Endothelial cell (in vitro differentiated cells): ENCODE results near the gene MYO10. TPM values are rescaled to one million over a fixed set of nuclear protein-coding genes. Genes with fewer than 3 reads are reported as not detected.
A peak's percentile ranks its signal among the peaks of the same experiment; 100 is the strongest.

ENCODE experiments used
- DNase-seq: peaks from one replicate; pipeline ENCODE4 v3.0.0; 2021; ENCODE audit warnings: low spot score
- H3K27ac Mint-ChIP-seq: one replicate; pipeline ENCODE4 v1.8.0; 2021; ENCODE audit warnings: mixed read lengths, inconsistent platforms; ENCODE audit not compliant: unreplicated experiment
- H3K27me3 Mint-ChIP-seq: one replicate; pipeline ENCODE4 v1.8.0; 2021; ENCODE audit warnings: mild to moderate bottlenecking, moderate library complexity, mixed read lengths, inconsistent platforms; ENCODE audit not compliant: unreplicated experiment
- H3K36me3 Mint-ChIP-seq: one replicate; pipeline ENCODE4 v1.8.0; 2021; ENCODE audit warnings: mild to moderate bottlenecking, low read depth, mixed read lengths, inconsistent platforms; ENCODE audit not compliant: unreplicated experiment
- H3K4me1 Mint-ChIP-seq: one replicate; pipeline ENCODE4 v1.8.0; 2021; ENCODE audit warnings: mild to moderate bottlenecking, mixed read lengths, inconsistent platforms; ENCODE audit not compliant: unreplicated experiment
- H3K4me3 Mint-ChIP-seq: one replicate; pipeline ENCODE4 v1.8.0; 2021; ENCODE audit warnings: mild to moderate bottlenecking, mixed read lengths, inconsistent platforms; ENCODE audit not compliant: unreplicated experiment
- H3K9me3 Mint-ChIP-seq: one replicate; pipeline ENCODE4 v1.8.0; 2021; ENCODE audit warnings: mixed read lengths, inconsistent platforms; ENCODE audit not compliant: unreplicated experiment
- total RNA-seq: library from RNA; stranded (reverse); fragmentation: NEBNext Ultra II Directional; extraction: Animal tissue kit (Norgen Biotek cat#: 25700); gene quantifications from one replicate; pipeline ENCODE4 v1.2.1, GENCODE V29; 2021; ENCODE audit not compliant: unreplicated experiment
- TF ChIP-seq, protein P1 (sequence below): fragments of 200-600 bp; sonication (generic); IDR thresholded peaks from one replicate; pipeline ENCODE4 v1.5.0; 2021; ENCODE audit warnings: antibody characterized with exemption; ENCODE audit not compliant: unreplicated experiment

Gene MYO10
- total RNA-seq, 1 donor from 2014 or later = 132 TPM

DNA sequence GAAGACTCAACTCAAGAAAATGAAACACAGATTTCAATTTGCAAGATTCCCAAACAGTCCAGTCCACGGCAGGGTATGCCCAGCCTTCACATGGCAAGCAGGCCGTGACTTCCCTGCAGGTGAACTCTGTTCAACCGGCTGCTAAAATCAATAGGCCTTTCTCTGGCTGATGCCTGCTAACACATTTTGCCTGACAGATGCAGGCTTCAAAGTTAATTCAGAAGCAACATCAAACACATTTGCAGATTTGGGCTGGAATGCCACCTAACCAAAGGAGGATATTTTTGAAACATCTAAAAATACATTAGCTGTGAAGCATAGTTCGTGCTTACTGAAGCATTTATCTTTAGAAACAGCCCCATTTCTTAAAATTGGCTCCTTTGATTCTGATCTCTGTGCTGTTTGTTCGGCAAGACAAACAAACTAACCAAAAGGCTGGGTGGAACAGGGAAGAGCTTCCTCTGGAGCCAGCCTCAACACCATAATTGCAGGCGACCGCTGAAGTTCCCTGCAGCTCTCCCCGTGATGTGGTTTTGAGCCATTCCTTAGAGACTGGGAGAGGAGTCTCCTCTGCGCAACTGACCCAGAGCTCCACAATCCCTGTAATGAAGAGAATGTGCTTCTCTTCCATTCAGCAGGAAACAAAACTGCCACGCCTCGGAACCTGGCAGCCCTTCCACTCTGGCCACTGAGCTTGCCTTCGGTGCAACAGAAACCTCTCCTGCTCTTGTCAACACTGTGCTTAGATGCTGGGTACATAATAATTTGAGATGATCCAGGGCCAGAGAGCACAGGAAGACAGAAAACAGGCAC, 126.5 kb downstream of the MYO10 start:
- peaks cover 9% of the 10 kb centered on the region for H3K36me3 Mint-ChIP-seq
- no peak overlapping the region for H3K27ac Mint-ChIP-seq
- no peaks in the 10 kb centered on the region for H3K9me3 Mint-ChIP-seq
- no peak overlapping the region for H3K4me3 Mint-ChIP-seq
- TF ChIP-seq, protein P1, sequence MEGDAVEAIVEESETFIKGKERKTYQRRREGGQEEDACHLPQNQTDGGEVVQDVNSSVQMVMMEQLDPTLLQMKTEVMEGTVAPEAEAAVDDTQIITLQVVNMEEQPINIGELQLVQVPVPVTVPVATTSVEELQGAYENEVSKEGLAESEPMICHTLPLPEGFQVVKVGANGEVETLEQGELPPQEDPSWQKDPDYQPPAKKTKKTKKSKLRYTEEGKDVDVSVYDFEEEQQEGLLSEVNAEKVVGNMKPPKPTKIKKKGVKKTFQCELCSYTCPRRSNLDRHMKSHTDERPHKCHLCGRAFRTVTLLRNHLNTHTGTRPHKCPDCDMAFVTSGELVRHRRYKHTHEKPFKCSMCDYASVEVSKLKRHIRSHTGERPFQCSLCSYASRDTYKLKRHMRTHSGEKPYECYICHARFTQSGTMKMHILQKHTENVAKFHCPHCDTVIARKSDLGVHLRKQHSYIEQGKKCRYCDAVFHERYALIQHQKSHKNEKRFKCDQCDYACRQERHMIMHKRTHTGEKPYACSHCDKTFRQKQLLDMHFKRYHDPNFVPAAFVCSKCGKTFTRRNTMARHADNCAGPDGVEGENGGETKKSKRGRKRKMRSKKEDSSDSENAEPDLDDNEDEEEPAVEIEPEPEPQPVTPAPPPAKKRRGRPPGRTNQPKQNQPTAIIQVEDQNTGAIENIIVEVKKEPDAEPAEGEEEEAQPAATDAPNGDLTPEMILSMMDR = no peak
- no peak for DNase-seq
- H3K4me1 Mint-ChIP-seq = peaks cover 46% of the 10 kb centered on the region
- peaks cover 14% of the 10 kb centered on the region for H3K27me3 Mint-ChIP-seq

DNA sequence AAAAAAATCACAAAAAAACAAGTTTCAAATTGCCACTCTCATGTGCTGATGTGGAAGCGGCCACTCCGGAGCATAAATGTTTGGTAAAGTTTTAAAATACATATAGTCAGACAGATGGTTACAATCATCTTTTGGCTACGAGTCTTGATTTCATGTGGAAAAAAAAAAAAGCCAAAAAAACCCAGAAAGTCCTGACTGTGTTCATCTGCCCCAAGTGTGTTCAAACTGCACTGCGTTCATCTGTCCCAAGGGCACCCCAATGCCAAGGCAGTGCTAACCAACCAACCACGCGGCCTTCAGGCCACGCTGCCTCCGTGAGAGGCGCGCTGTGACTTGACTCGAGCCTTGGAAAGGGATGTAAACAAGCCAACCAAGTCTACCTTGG, 127.1 kb downstream of the MYO10 start:
- Mint-ChIP-seq H3K36me3 (peaks cover 9% of the 10 kb centered on the region), H3K4me1 (peaks cover 50% of the 10 kb centered on the region), H3K27me3 (peaks cover 12% of the 10 kb centered on the region), H3K4me3 (no peak overlapping the region), H3K9me3 (no peaks in the 10 kb centered on the region), H3K27ac (peak overlapping the region; percentile 28)
- DNase-seq = no peak
- TF ChIP-seq, protein P1 = no peak

DNA sequence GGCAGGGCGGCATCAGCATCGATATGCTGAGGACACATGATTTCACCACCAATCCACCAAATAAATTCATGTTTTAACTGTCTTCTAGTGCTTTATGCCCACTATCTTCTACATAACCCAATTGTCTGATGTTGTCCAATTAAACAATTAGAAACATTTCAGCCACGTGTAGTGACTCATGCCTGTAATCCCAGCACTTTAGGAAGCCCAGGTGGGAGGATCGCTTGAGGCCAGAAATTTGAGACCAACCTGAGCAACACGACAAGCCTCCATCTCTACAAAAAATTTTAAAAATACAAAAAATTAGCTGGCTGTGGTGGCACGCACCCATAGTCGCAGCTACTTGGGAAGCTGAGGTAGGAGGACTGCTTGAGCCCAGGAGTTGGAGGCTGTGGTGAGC, 128.1 kb downstream of the MYO10 start:
- DNase-seq = no peak
- Mint-ChIP-seq H3K27me3 (peaks cover 12% of the 10 kb centered on the region), H3K27ac (peak overlapping the region; percentile 4), H3K4me3 (no peak overlapping the region), H3K36me3 (peaks cover 9% of the 10 kb centered on the region), H3K9me3 (no peaks in the 10 kb centered on the region), H3K4me1 (peaks cover 45% of the 10 kb centered on the region)
- TF ChIP-seq, protein P1 = no peak

- Mint-ChIP-seq H3K4me3 (no peak overlapping the region), H3K9me3 (no peaks in the 10 kb centered on the region), H3K27me3 (peaks cover 12% of the 10 kb centered on the region), H3K27ac (peak overlapping the region; percentile 4), H3K4me1 (peaks cover 40% of the 10 kb centered on the region), H3K36me3 (peaks cover 9% of the 10 kb centered on the region)
- no peak for DNase-seq
- TF ChIP-seq, protein P1 = no peak
Observed at GRCh38 chr5:16807547-16807864, 128.6 kb downstream of the MYO10 start.

DNA sequence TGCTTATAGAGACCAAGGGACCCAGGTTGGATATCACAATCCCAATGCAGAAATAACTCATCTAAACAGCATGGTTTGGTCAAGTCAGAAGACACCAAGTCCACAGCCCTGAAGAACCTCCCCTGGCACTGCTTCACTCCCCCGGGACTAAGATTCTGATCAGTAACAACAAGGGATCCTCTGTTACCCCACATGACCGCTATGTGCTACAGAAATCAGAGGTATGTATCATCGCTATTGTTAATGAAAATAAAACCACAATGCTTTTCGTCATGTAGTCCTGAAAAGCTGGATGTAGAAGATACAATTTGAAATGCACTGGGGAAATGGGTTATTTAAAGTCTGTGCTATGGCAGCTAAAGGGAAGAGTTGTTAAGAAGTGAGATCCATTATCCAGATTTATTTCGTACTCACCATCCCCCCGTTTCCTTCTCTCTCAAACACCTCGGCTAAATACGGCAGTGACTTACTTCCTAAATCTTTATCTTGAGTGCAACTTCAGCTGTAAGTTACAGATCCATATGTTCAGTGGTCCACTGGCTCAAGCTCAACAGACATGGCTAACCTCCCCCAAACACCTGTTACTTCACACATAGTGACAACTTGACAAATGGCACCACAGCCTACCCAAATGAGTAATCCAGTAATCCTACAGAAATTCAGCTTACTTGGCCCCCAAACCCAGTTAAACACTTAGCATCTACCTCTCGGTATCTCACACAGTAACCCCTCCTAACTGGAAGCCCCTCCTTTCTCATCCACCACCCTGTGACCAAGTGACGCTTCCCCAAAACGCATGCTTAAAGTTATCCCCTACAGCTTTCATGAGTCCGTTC, 129.2 kb downstream of the MYO10 start:
- Mint-ChIP-seq H3K4me1 (peaks cover 34% of the 10 kb centered on the region), H3K9me3 (no peaks in the 10 kb centered on the region), H3K36me3 (peaks cover 9% of the 10 kb centered on the region), H3K4me3 (no peak overlapping the region), H3K27me3 (peaks cover 11% of the 10 kb centered on the region), H3K27ac (peak overlapping the region; percentile 4)
- DNase-seq = no peak
- TF ChIP-seq, protein P1 = no peak
